WERI-Rb-1 (cell line): Measurements from ENCODE around the gene HMCN1.

Source experiments
- DNase-seq: peaks from one replicate; pipeline ENCODE4 v3.0.0-alpha.2; 2020
- H3K27ac ChIP-seq: fragments of 250-450 bp; sonication (Bioruptor Pico); 2 replicates; pipeline ENCODE4 v1.5.1; 2020; ENCODE audit warnings: mild to moderate bottlenecking, moderate library complexity
- H3K27me3 ChIP-seq: fragments of 250-450 bp; sonication (Bioruptor Pico); 2 replicates; pipeline ENCODE4 v1.5.1; 2021; ENCODE audit warnings: mild to moderate bottlenecking, low read depth, moderate library complexity; ENCODE audit not compliant: insufficient read depth, severe bottlenecking
- H3K36me3 ChIP-seq: fragments of 250-450 bp; sonication (Bioruptor Pico); 2 replicates; pipeline ENCODE4 v1.5.1; 2020; ENCODE audit warnings: mild to moderate bottlenecking, moderate library complexity
- H3K4me3 ChIP-seq: 2 replicates; pipeline ENCODE4 v1.5.1; 2011; ENCODE audit warnings: low read depth, mild to moderate bottlenecking, control low read depth, low read length
- H3K9me3 ChIP-seq: fragments of 250-450 bp; sonication (Bioruptor Pico); 2 replicates; pipeline ENCODE4 v1.5.1; 2021; ENCODE audit warnings: mild to moderate bottlenecking, moderate library complexity; ENCODE audit not compliant: severe bottlenecking
- TF ChIP-seq, protein P1 (sequence below): IDR thresholded peaks from 2 replicates; pipeline ENCODE4 v1.5.1; 2011; ENCODE audit warnings: low read depth, mild to moderate bottlenecking, control low read depth, inconsistent platforms, low read length

Gene HMCN1

DNA sequence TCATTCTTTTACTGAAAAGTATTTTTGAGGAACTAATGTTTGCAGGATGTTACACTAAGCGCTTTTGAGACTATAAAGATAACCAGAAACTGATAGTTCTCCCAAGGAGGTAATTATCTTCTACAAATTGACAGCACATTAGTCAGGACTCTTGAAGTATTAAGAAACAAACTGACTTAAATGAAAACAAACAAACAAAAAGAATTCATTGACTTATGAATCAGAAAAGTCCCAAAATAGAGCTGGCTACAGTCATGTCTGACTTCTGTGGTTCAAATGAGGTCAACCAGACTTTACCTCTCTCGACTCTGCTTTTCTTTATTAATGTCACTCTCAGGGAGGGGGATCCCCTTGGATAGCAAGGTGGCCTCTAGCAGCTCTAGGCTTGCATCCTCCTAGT, 344.1 kb downstream of the HMCN1 start:
- DNase-seq = no peak
- TF ChIP-seq, protein P1, sequence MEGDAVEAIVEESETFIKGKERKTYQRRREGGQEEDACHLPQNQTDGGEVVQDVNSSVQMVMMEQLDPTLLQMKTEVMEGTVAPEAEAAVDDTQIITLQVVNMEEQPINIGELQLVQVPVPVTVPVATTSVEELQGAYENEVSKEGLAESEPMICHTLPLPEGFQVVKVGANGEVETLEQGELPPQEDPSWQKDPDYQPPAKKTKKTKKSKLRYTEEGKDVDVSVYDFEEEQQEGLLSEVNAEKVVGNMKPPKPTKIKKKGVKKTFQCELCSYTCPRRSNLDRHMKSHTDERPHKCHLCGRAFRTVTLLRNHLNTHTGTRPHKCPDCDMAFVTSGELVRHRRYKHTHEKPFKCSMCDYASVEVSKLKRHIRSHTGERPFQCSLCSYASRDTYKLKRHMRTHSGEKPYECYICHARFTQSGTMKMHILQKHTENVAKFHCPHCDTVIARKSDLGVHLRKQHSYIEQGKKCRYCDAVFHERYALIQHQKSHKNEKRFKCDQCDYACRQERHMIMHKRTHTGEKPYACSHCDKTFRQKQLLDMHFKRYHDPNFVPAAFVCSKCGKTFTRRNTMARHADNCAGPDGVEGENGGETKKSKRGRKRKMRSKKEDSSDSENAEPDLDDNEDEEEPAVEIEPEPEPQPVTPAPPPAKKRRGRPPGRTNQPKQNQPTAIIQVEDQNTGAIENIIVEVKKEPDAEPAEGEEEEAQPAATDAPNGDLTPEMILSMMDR = no peak
- no peak overlapping the region for H3K4me3 ChIP-seq
- no peak overlapping the region for H3K27ac ChIP-seq
- no peaks in the 10 kb centered on the region for H3K9me3 ChIP-seq
- H3K27me3 ChIP-seq = no peaks in the 10 kb centered on the region
- H3K36me3 ChIP-seq = no peaks in the 10 kb centered on the region

DNA sequence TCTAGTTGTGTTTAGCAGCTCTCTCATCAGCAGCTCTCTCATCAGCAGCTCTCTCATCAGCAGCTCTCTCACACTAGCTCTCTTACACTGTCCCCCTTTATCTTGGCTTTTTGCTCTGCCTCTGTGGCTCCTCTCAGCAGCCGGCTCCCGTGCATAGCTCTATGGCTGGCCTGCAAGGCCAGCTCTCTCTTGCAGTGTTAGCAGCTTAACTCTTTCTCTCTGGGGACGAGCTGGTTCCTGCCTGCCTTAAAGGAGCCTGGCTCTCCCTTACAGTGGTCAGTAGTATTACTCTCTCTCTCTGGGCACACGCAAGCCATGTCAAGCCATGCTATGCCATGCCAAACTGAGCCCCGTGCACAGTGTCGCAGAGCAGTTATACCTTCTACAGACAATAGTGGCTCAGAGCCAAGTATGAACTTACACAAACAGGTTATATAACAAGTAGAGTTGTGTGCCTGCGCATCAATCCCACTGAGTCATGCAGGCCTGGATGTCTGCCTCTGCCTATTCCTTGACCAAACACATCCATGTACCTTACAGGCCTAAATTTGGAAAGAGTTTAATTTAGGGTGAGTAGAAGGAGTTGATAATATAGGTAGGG, 345.0 kb downstream of the HMCN1 start:
- Histone ChIP-seq H3K9me3 (no peaks in the 10 kb centered on the region), H3K4me3 (no peak overlapping the region), H3K27me3 (no peaks in the 10 kb centered on the region), H3K36me3 (no peaks in the 10 kb centered on the region), H3K27ac (no peak overlapping the region)
- DNase-seq = no peak
- TF ChIP-seq, protein P1 = no peak

DNA sequence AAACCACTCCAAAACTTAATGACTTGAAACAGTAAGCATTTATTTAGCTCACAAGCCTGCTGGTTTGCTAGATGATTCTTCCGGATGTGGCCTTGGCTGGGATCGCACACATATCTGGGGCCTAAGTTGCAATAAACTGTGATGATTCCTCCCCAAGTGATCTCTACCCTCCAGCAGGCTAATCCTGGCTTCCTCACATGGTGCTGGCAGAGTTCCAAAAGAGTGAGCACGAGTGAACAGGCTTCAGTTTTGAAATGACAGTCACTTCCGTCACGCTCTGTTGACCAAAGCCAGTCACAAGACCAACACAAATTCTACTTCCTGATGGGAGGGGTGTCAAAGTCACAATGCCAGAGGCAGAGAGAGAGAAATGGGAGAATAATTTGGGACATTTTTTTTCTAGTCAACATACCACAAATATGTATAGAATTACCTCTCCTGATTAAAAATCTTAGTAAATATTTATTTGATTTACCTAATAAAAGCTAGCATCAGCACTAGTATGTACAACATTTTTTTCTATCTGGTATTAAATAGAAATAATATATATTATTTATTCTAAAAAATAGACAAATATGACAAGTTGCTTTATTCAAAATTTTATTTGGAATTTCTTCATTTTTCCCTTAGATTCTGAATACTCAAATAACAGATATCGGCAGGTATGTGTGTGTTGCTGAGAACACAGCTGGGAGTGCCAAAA, 348.2 kb downstream of the HMCN1 start:
- no peaks in the 10 kb centered on the region for H3K36me3 ChIP-seq
- no peak overlapping the region for H3K4me3 ChIP-seq
- TF ChIP-seq, protein P1 = no peak
- DNase-seq = peak; percentile 93
- H3K9me3 ChIP-seq = no peaks in the 10 kb centered on the region
- no peak overlapping the region for H3K27ac ChIP-seq
- H3K27me3 ChIP-seq = no peaks in the 10 kb centered on the region

DNA sequence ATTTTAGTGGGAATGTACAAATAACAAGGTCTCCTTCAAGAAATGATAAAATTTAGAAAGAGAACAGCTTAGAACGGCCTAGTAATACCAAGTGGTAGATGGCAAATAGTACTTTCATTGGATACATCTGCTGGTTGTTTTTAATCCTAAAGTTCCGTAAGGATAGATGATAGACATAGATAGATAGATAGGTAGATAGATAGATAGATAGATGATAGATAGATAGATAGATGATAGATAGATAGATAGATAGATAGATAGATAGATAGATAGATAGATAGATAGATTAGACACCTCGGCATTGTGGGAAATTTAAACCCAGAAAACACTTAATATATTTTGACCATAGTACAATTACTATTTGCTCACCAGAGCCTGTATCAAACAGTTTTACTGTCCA, 352.4 kb downstream of the HMCN1 start:
- H3K27ac ChIP-seq = no peak overlapping the region
- no peaks in the 10 kb centered on the region for H3K36me3 ChIP-seq
- no peak overlapping the region for H3K4me3 ChIP-seq
- TF ChIP-seq, protein P1 = no peak
- no peaks in the 10 kb centered on the region for H3K27me3 ChIP-seq
- no peaks in the 10 kb centered on the region for H3K9me3 ChIP-seq
- no peak for DNase-seq

DNA sequence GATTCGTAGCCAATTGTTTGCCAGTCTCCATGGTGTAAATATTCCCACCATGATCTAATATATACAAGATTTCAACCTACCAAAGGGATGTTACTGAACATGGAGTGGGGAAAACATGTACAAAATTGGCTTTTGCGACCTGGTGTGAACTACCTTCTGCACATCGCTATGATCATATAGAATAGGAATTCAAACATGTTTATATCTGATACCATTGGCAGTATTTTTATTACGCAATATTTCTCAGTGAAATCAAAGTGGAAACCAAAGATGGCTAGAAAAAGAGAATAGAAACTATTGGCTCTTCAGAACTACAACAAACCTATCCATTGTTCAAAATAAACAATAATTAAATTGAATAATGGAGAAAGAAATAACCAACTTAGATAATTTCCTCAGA, 355.7 kb downstream of the HMCN1 start:
- Histone ChIP-seq H3K4me3 (no peak overlapping the region), H3K27me3 (no peaks in the 10 kb centered on the region), H3K36me3 (no peaks in the 10 kb centered on the region), H3K27ac (no peak overlapping the region), H3K9me3 (no peaks in the 10 kb centered on the region)
- TF ChIP-seq, protein P1 = no peak
- no peak for DNase-seq
